ENCODE results near the gene GARIN5B. TPM values are rescaled to one million over a fixed set of nuclear protein-coding genes. Genes with fewer than 3 reads are reported as not detected.

The GARIN5B gene
- total and polyA plus RNA-seq, 2 of the 13 experiments (the other 11 are each of a cell fraction or from before 2014, with no cell fraction given) = not detected

GRCh38 chr19:55384920-55385723, 22.1 kb upstream of the GARIN5B start (continued):
- no peak for TF ChIP-seq ZNF124 (CRISPR knock-in tag; IDR thresholded peaks at IDR 0.05)
- TF ChIP-seq HNF4A (CRISPR knock-in tag; IDR thresholded peaks at IDR 0.05) = no peak
- TF ChIP-seq ZFP91 (CRISPR knock-in tag; IDR thresholded peaks at IDR 0.05; ENCODE audit: borderline replicate concordance) = no peak
- TF ChIP-seq ZNF292 (CRISPR knock-in tag; IDR thresholded peaks at IDR 0.05; ENCODE audit: borderline replicate concordance, low read depth) = no peak
- TF ChIP-seq ZNF619 (CRISPR knock-in tag; IDR thresholded peaks at IDR 0.05) = no peak
- 0 out of 2 replicates have a peak, but pooled peaks have one; percentile 40 for TF ChIP-seq ZNF800 (CRISPR knock-in tag; IDR thresholded peaks at IDR 0.05)
- no peak for TF ChIP-seq ZNF468 (CRISPR knock-in tag; IDR thresholded peaks at IDR 0.05)
- TF ChIP-seq, protein P1, sequence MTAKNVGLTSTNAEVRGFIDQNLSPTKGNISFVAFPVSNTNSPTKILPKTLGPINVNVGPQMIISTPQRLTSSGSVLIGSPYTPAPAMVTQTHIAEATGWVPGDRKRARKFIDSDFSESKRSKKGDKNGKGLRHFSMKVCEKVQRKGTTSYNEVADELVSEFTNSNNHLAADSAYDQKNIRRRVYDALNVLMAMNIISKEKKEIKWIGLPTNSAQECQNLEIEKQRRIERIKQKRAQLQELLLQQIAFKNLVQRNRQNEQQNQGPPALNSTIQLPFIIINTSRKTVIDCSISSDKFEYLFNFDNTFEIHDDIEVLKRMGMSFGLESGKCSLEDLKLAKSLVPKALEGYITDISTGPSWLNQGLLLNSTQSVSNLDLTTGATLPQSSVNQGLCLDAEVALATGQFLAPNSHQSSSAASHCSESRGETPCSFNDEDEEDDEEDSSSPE (CRISPR knock-in tag; IDR thresholded peaks at IDR 0.05) = no peak
- no peak for TF ChIP-seq NAIF1 (CRISPR knock-in tag; IDR thresholded peaks at IDR 0.05; ENCODE audit: borderline replicate concordance)
- peak; percentile 18; the same call in 1 of the 2 replicates for TF ChIP-seq FOXC1 (CRISPR knock-in tag; IDR thresholded peaks at IDR 0.05; ENCODE audit: borderline replicate concordance)
- TF ChIP-seq ZEB1 (IDR thresholded peaks at IDR 0.05; ENCODE audit: insufficient replicate concordance, low read depth) = no peak
- TF ChIP-seq ZNF274 (CRISPR knock-in tag; IDR thresholded peaks at IDR 0.05) = no peak
- TF ChIP-seq HNRNPL (IDR thresholded peaks at IDR 0.05; ENCODE audit: low read depth, low read length) = no peak
- no peak for TF ChIP-seq ATAD3A (CRISPR knock-in tag; IDR thresholded peaks at IDR 0.05)
- TF ChIP-seq, protein P2, sequence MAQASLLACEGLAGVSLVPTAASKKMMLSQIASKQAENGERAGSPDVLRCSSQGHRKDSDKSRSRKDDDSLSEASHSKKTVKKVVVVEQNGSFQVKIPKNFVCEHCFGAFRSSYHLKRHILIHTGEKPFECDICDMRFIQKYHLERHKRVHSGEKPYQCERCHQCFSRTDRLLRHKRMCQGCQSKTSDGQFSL (CRISPR knock-in tag; IDR thresholded peaks at IDR 0.05) = no peak
- TF ChIP-seq CSRNP1 (CRISPR knock-in tag; IDR thresholded peaks at IDR 0.05) = peak; percentile 54; the same call in 1 of the 2 replicates
- TF ChIP-seq ZBTB38 (CRISPR knock-in tag; IDR thresholded peaks at IDR 0.05) = peak; percentile 51; the same call in 1 of the 2 replicates
- TF ChIP-seq ZNF232 (CRISPR knock-in tag; IDR thresholded peaks at IDR 0.05; ENCODE audit: borderline replicate concordance) = 0 out of 2 replicates have a peak, but pooled peaks have one; percentile 47
- TF ChIP-seq, protein P3, sequence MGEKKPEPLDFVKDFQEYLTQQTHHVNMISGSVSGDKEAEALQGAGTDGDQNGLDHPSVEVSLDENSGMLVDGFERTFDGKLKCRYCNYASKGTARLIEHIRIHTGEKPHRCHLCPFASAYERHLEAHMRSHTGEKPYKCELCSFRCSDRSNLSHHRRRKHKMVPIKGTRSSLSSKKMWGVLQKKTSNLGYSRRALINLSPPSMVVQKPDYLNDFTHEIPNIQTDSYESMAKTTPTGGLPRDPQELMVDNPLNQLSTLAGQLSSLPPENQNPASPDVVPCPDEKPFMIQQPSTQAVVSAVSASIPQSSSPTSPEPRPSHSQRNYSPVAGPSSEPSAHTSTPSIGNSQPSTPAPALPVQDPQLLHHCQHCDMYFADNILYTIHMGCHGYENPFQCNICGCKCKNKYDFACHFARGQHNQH (CRISPR knock-in tag; IDR thresholded peaks at IDR 0.05) = peak; percentile 13; the same call in 1 of the 2 replicates
- TF ChIP-seq DMAP1 (CRISPR knock-in tag; IDR thresholded peaks at IDR 0.05) = peak; percentile 61; the same call in 1 of the 2 replicates
